Activated CD4-positive, alpha-beta T cell treated with anti-CD3 and anti-CD28 coated beads, Interleukin-2, amount 10 ng/mL, durations not matched to agents 24 days and 14 days (primary cell): Measurements from ENCODE around the gene RPAP2. TPM values are rescaled to one million over a fixed set of nuclear protein-coding genes. Genes with fewer than 3 reads are reported as not detected.
"Not testable (repeated sequence)": the region's sequence is repeated elsewhere in the genome, so short reads cannot be mapped to it uniquely, and the experiment has no call there.

ENCODE experiments used
- DNase-seq: peaks from one replicate; pipeline ENCODE4 v3.0.0; 2022
- H3K27ac Mint-ChIP-seq: one replicate; pipeline ENCODE4 v1.8.0; 2022; ENCODE audit warnings: mild to moderate bottlenecking, mixed read lengths
- H3K27me3 Mint-ChIP-seq: one replicate; pipeline ENCODE4 v1.8.0; 2022; ENCODE audit warnings: mixed read lengths
- H3K36me3 Mint-ChIP-seq: one replicate; pipeline ENCODE4 v1.8.0; 2022; ENCODE audit warnings: low read depth, mild to moderate bottlenecking, mixed read lengths
- H3K4me1 Mint-ChIP-seq: one replicate; pipeline ENCODE4 v1.8.0; 2021; ENCODE audit warnings: mixed read lengths
- H3K4me3 Mint-ChIP-seq: one replicate; pipeline ENCODE4 v1.8.0; 2022; ENCODE audit warnings: mild to moderate bottlenecking, moderate library complexity, mixed read lengths
- H3K9me3 Mint-ChIP-seq: one replicate; pipeline ENCODE4 v1.8.0; 2021; ENCODE audit warnings: mixed read lengths
- intact Hi-C: fragments of 100-400 bp; cut with micrococcal nuclease; formaldehyde crosslinking; loops from one replicate; pipeline ENCODE4 v1.15.1; 2023
- total RNA-seq: library from RNA; stranded (reverse); gene quantifications from 2 replicates; pipeline ENCODE4 v1.2.3, GENCODE V29; 2022

RPAP2 gene
- total RNA-seq, 1 donor from 2014 or later: 46.8 TPM

- Mint-ChIP-seq H3K9me3 (no peaks in the 10 kb centered on the region), H3K4me1 (peaks cover 4% of the 10 kb centered on the region), H3K4me3 (no peak overlapping the region), H3K27me3 (no peaks in the 10 kb centered on the region), H3K36me3 (no peaks in the 10 kb centered on the region), H3K27ac (no peak overlapping the region)
- no peak for DNase-seq
- intact Hi-C loops: no loop called here
These were observed 125.5 kb downstream of the RPAP2 start for GRCh38 chr1:92424381-92424780.

DNA sequence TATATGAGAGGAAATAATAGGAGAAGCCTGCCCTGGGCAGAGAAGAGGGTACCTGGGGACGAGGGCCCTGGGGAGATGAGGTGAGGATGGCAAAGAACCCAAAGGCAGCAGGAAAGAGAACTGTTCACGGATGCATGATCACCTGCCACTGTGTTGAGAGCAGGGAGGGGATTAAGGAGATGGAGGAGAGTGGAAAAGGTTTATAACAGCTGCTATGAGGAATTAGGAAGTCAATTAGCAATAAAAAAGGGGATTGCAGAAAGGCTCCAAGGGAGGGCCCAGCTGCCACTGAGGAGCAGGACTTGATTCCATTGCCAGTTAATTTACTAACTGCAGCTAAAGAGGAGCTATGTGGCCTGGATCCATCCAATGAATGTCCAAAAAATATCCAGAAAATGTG is 126.8 kb downstream of the RPAP2 start:
- no peak for DNase-seq
- intact Hi-C loops: no loop called here
- Mint-ChIP-seq H3K36me3 (no peaks in the 10 kb centered on the region), H3K4me3 (no peak overlapping the region), H3K4me1 (peaks cover 4% of the 10 kb centered on the region), H3K27me3 (no peaks in the 10 kb centered on the region), H3K27ac (no peak overlapping the region), H3K9me3 (no peaks in the 10 kb centered on the region)

- Mint-ChIP-seq H3K4me3 (no peak overlapping the region), H3K27me3 (peaks cover 2% of the 10 kb centered on the region), H3K4me1 (no peaks in the 10 kb centered on the region), H3K9me3 (peaks cover 6% of the 10 kb centered on the region), H3K36me3 (peaks cover 2% of the 10 kb centered on the region), H3K27ac (no peak overlapping the region)
- no peak for DNase-seq
- intact Hi-C loops: no loop called here
These were observed 131.2 kb downstream of the RPAP2 start for GRCh38 chr1:92430030-92430429.

GRCh38 chr1:92434572-92434971 is 135.7 kb downstream of the RPAP2 start:
- DNase-seq, H3K4me1 Mint-ChIP-seq, H3K27ac Mint-ChIP-seq, H3K36me3 Mint-ChIP-seq, H3K27me3 Mint-ChIP-seq, intact Hi-C loops, H3K4me3 Mint-ChIP-seq: not testable (repeated sequence)
- H3K9me3 Mint-ChIP-seq: peaks cover 11% of the 10 kb centered on the region

GRCh38 chr1:92439291-92439690 is 140.4 kb downstream of the RPAP2 start:
- peak overlapping the region; percentile 46 for H3K27ac Mint-ChIP-seq

DNA sequence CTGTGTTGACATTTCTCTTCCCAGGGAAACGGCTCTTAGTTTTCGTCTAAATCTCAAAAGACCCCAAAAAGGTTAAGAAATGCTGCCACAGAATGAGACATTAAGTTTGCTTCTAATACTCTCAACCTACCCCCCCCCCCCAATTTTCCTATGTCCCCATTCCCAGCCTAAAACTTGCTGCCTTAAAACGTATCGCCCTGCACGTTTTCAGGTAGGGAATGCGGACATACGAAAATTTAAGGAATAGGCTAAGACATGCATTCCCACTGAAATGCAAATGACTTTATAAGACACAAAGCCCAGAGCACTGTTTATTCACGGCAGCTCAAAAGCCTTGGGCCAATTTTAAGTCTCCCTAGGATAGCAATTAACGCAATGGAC is 142.4 kb downstream of the RPAP2 start:
- Mint-ChIP-seq H3K27me3 (peaks cover 3% of the 10 kb centered on the region), H3K4me1 (peaks cover 16% of the 10 kb centered on the region), H3K36me3 (no peaks in the 10 kb centered on the region), H3K27ac (no peak overlapping the region), H3K4me3 (no peak overlapping the region), H3K9me3 (no peaks in the 10 kb centered on the region)
- DNase-seq: no peak
- intact Hi-C loops: no loop called here

More at GRCh38 chr1:92439291-92439690, 140.4 kb downstream of the RPAP2 start:
- Mint-ChIP-seq H3K4me1 (peaks cover 12% of the 10 kb centered on the region), H3K9me3 (peaks cover 5% of the 10 kb centered on the region), H3K27me3 (no peaks in the 10 kb centered on the region), H3K4me3 (no peak overlapping the region), H3K36me3 (no peaks in the 10 kb centered on the region)
- intact Hi-C loops: no loop called here
- no peak for DNase-seq

GRCh38 chr1:92441697-92442342 is 143.0 kb downstream of the RPAP2 start:
- no peak overlapping the region for H3K27ac Mint-ChIP-seq
- H3K36me3 Mint-ChIP-seq: no peaks in the 10 kb centered on the region
- peaks cover 6% of the 10 kb centered on the region for H3K27me3 Mint-ChIP-seq
- DNase-seq: no peak
- H3K4me3 Mint-ChIP-seq: no peak overlapping the region
- intact Hi-C loops: no loop called here
- H3K4me1 Mint-ChIP-seq: peaks cover 19% of the 10 kb centered on the region
- H3K9me3 Mint-ChIP-seq: no peaks in the 10 kb centered on the region

DNA sequence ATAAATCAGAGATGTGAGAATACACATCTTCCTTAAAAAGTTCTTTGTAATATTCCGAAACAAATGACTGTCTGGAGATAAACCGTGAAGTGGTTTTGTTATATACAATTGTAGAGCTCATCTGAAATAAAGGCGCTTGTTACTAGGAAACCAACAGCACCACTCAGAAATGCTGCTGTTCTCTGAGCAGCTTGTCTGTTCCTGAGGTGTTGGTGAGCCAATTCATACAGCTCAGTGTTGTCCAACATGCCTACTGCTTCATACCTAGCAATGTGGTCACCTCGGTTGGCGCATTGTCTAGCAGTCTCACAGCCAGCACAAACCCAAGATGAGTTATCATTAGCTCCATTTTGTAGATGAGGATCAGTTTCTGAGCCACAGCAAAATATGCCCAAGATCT is 143.5 kb downstream of the RPAP2 start:
- H3K27me3 Mint-ChIP-seq: peaks cover 6% of the 10 kb centered on the region
- peaks cover 21% of the 10 kb centered on the region for H3K4me1 Mint-ChIP-seq
- no peak overlapping the region for H3K27ac Mint-ChIP-seq
- H3K36me3 Mint-ChIP-seq: no peaks in the 10 kb centered on the region
- DNase-seq: no peak
- intact Hi-C loops: no loop called here
- H3K9me3 Mint-ChIP-seq: no peaks in the 10 kb centered on the region
- no peak overlapping the region for H3K4me3 Mint-ChIP-seq

GRCh38 chr1:92443893-92444292 is 145.0 kb downstream of the RPAP2 start:
- DNase-seq: no peak
- H3K4me3 Mint-ChIP-seq: no peak overlapping the region
- H3K36me3 Mint-ChIP-seq: no peaks in the 10 kb centered on the region
- H3K9me3 Mint-ChIP-seq: no peaks in the 10 kb centered on the region
- peaks cover 6% of the 10 kb centered on the region for H3K27me3 Mint-ChIP-seq
- H3K27ac Mint-ChIP-seq: no peak overlapping the region
- peaks cover 21% of the 10 kb centered on the region for H3K4me1 Mint-ChIP-seq
- intact Hi-C loops: no loop called here

GRCh38 chr1:92444351-92444750 is 145.5 kb downstream of the RPAP2 start:
- H3K9me3 Mint-ChIP-seq: no peaks in the 10 kb centered on the region
- H3K27me3 Mint-ChIP-seq: peaks cover 6% of the 10 kb centered on the region
- H3K4me1 Mint-ChIP-seq: peaks cover 16% of the 10 kb centered on the region
- DNase-seq: no peak
- no peak overlapping the region for H3K4me3 Mint-ChIP-seq
- no peak overlapping the region for H3K27ac Mint-ChIP-seq
- intact Hi-C loops: no loop called here
- no peaks in the 10 kb centered on the region for H3K36me3 Mint-ChIP-seq

- peaks cover 8% of the 10 kb centered on the region for H3K9me3 Mint-ChIP-seq
These were observed 147.0 kb downstream of the RPAP2 start for GRCh38 chr1:92445865-92446264.

DNA sequence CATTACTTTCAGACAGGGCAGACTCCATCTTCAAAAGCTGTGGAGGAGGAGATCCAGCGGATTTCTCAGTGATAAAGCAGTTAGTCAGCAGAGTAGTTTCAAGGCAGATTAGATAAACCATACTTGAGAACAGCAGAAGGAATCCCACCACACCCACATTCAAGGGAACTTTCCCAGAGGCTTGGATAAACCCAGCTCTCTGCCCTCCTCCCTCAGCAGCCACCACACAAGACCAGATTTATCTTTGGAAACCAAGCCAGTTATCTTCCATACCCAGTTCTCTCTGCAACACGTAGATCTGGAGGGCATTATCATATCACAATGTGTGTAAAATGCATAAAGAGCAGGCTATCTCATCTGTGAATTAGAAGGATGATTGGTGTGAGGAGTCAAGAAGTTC is 147.7 kb downstream of the RPAP2 start:
- no peak overlapping the region for H3K27ac Mint-ChIP-seq
- peaks cover 10% of the 10 kb centered on the region for H3K9me3 Mint-ChIP-seq
- peaks cover 14% of the 10 kb centered on the region for H3K4me1 Mint-ChIP-seq
- no peaks in the 10 kb centered on the region for H3K36me3 Mint-ChIP-seq
- DNase-seq: no peak
- H3K27me3 Mint-ChIP-seq: peaks cover 12% of the 10 kb centered on the region
- H3K4me3 Mint-ChIP-seq: no peak overlapping the region
- intact Hi-C loops: no loop called here

More at GRCh38 chr1:92445865-92446264, 147.0 kb downstream of the RPAP2 start:
- no peaks in the 10 kb centered on the region for H3K36me3 Mint-ChIP-seq
- H3K4me3 Mint-ChIP-seq: no peak overlapping the region
- H3K4me1 Mint-ChIP-seq: peaks cover 14% of the 10 kb centered on the region
- peaks cover 10% of the 10 kb centered on the region for H3K27me3 Mint-ChIP-seq
- intact Hi-C loops: no loop called here
- DNase-seq: no peak
- no peak overlapping the region for H3K27ac Mint-ChIP-seq

DNA sequence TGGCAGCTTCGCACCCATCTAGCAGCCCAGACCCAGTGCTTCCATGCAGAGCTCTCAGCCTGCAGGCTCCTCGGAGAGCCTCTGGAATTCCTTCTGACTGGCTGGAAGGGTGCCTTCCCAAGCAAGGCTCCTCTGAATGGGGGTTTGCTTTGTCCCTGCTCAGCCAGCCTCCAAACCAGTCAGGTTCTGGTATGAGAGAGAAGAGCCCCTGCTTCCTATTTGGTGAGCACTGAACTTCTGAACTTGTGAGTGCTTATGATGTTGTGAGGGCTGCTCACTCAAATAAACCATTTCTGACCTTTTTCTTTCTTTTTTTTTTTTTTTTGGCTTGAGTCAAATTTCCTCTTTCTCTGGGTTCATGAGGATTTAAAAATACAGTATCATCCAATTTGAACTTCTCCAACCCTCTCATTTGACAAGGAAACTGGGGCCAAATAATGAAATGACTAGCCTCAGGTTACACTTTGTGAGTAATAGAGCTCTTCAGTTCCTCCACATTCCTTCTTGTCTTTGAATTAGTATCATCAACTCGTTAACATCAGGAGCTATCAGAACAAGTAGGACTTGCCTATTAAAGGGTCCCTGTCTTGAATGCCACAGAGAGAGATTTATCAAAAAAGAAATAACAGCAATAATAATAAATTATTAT is 148.3 kb downstream of the RPAP2 start:
- peaks cover 12% of the 10 kb centered on the region for H3K27me3 Mint-ChIP-seq
- peaks cover 14% of the 10 kb centered on the region for H3K4me1 Mint-ChIP-seq
- H3K36me3 Mint-ChIP-seq: no peaks in the 10 kb centered on the region
- no peak overlapping the region for H3K27ac Mint-ChIP-seq
- intact Hi-C loops: no loop called here
- no peak for DNase-seq
- H3K9me3 Mint-ChIP-seq: peaks cover 10% of the 10 kb centered on the region
- H3K4me3 Mint-ChIP-seq: no peak overlapping the region

DNA sequence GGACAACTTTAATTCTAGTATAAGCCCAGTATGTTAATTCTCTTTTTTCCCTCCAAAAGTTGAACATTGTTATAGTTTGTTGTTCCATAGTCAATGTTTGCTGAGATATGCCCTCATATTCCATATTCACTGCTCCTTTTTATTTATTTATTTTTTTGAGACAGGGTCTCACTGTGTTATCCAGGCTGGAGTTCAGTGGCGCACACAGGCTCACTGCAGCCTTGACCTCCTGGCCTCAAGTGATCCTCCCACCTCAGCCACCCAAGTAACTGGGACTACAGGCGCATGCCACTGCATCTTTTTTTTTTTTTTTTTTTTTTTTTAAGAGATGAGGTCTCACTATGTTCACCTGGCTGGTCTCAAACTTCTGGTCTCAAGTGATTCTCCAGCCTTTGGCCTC is 149.1 kb downstream of the RPAP2 start:
- intact Hi-C loops: no loop called here
- peaks cover 10% of the 10 kb centered on the region for H3K9me3 Mint-ChIP-seq
- no peak for DNase-seq
- H3K27me3 Mint-ChIP-seq: peaks cover 12% of the 10 kb centered on the region
- H3K27ac Mint-ChIP-seq: no peak overlapping the region
- no peak overlapping the region for H3K4me3 Mint-ChIP-seq
- no peaks in the 10 kb centered on the region for H3K36me3 Mint-ChIP-seq
- H3K4me1 Mint-ChIP-seq: peaks cover 14% of the 10 kb centered on the region
